H7 (cell line): ENCODE results near the gene SLC20A1. TPM values are rescaled to one million over a fixed set of nuclear protein-coding genes. Genes with fewer than 3 reads are reported as not detected.
"Not testable (repeated sequence)": the region's sequence is repeated elsewhere in the genome, so short reads cannot be mapped to it uniquely, and the experiment has no call there.

Source experiments
- DNase-seq: peaks from one replicate; pipeline ENCODE4 v3.0.0; 2012
- H3K27me3 ChIP-seq: 2 replicates; pipeline ENCODE4 v1.6.0; 2011; ENCODE audit warnings: mild to moderate bottlenecking, low read length; ENCODE audit not compliant: control insufficient read depth, insufficient read depth
- H3K36me3 ChIP-seq: replicated peaks from 2 replicates; pipeline ENCODE4 v1.5.1; 2011; ENCODE audit warnings: low read length; ENCODE audit not compliant: control insufficient read depth, insufficient read depth
- H3K4me3 ChIP-seq: 2 replicates; pipeline ENCODE4 v1.5.1; 2011; ENCODE audit warnings: low read depth, mild to moderate bottlenecking, control low read depth, low read length, moderate library complexity; ENCODE audit not compliant: insufficient read depth
- total RNA-seq: library from RNA; depleted of rRNA; stranded (reverse); fragments of >200 nt; shearing (Covaris generic); gene quantifications from 2 replicates; pipeline ENCODE4 v1.2.3, GENCODE V29; 2014

SLC20A1 gene
- total RNA-seq, 1 experiment from 2014 or later, result 34.3 TPM

- no peak overlapping the region for H3K4me3 ChIP-seq
- no peaks in the 10 kb centered on the region for H3K36me3 ChIP-seq
- no peaks in the 10 kb centered on the region for H3K27me3 ChIP-seq
- no peak for DNase-seq
These were observed 47.9 kb downstream of the SLC20A1 start for GRCh38 chr2:112693596-112693995.

- Histone ChIP-seq H3K36me3 (no peaks in the 10 kb centered on the region), H3K4me3 (no peak overlapping the region), H3K27me3 (no peaks in the 10 kb centered on the region)
- no peak for DNase-seq
These were observed 48.4 kb downstream of the SLC20A1 start for GRCh38 chr2:112694182-112694581.

GRCh38 chr2:112698834-112699515, 53.2 kb downstream of the SLC20A1 start:
- DNase-seq, result no peak
- Histone ChIP-seq H3K36me3 (no peaks in the 10 kb centered on the region), H3K4me3 (no peak overlapping the region), H3K27me3 (no peaks in the 10 kb centered on the region)

- H3K36me3 ChIP-seq, result no peaks in the 10 kb centered on the region
- no peak for DNase-seq
- no peaks in the 10 kb centered on the region for H3K27me3 ChIP-seq
- no peak overlapping the region for H3K4me3 ChIP-seq
These were observed 54.4 kb downstream of the SLC20A1 start for GRCh38 chr2:112699984-112700667.

GRCh38 chr2:112701052-112701451, 55.3 kb downstream of the SLC20A1 start:
- no peak overlapping the region for H3K4me3 ChIP-seq
- H3K36me3 ChIP-seq, result no peaks in the 10 kb centered on the region
- H3K27me3 ChIP-seq, result no peaks in the 10 kb centered on the region
- no peak for DNase-seq

- H3K4me3 ChIP-seq, result no peak overlapping the region
- no peak for DNase-seq
- no peaks in the 10 kb centered on the region for H3K27me3 ChIP-seq
- H3K36me3 ChIP-seq, result no peaks in the 10 kb centered on the region
These were observed 57.9 kb downstream of the SLC20A1 start for GRCh38 chr2:112703684-112704083.

- Histone ChIP-seq H3K36me3 (no peaks in the 10 kb centered on the region), H3K27me3 (no peaks in the 10 kb centered on the region), H3K4me3 (no peak overlapping the region)
- DNase-seq, result no peak
These were observed 59.8 kb downstream of the SLC20A1 start for GRCh38 chr2:112705575-112705974.

GRCh38 chr2:112706170-112706664, 60.5 kb downstream of the SLC20A1 start:
- no peaks in the 10 kb centered on the region for H3K36me3 ChIP-seq
- H3K27me3 ChIP-seq, result no peaks in the 10 kb centered on the region
- no peak for DNase-seq
- no peak overlapping the region for H3K4me3 ChIP-seq

- not testable (repeated sequence) for DNase-seq, H3K4me3 ChIP-seq, H3K36me3 ChIP-seq, H3K27me3 ChIP-seq
These were observed 61.2 kb downstream of the SLC20A1 start for GRCh38 chr2:112706947-112707346.

GRCh38 chr2:112708968-112709367, 63.2 kb downstream of the SLC20A1 start:
- H3K4me3 ChIP-seq, result no peak overlapping the region
- H3K36me3 ChIP-seq, result no peaks in the 10 kb centered on the region
- DNase-seq, result no peak
- no peaks in the 10 kb centered on the region for H3K27me3 ChIP-seq

- Histone ChIP-seq H3K4me3 (no peak overlapping the region), H3K36me3 (no peaks in the 10 kb centered on the region), H3K27me3 (no peaks in the 10 kb centered on the region)
- no peak for DNase-seq
These were observed 64.0 kb downstream of the SLC20A1 start for GRCh38 chr2:112709703-112710102.

- Histone ChIP-seq H3K36me3 (no peaks in the 10 kb centered on the region), H3K4me3 (no peak overlapping the region), H3K27me3 (no peaks in the 10 kb centered on the region)
- no peak for DNase-seq
These were observed 65.4 kb downstream of the SLC20A1 start for GRCh38 chr2:112710956-112711750.

GRCh38 chr2:112712465-112712864, 66.7 kb downstream of the SLC20A1 start:
- Histone ChIP-seq H3K4me3 (no peak overlapping the region), H3K36me3 (no peaks in the 10 kb centered on the region), H3K27me3 (no peaks in the 10 kb centered on the region)
- peak; percentile 10 for DNase-seq

- Histone ChIP-seq H3K27me3 (no peaks in the 10 kb centered on the region), H3K4me3 (no peak overlapping the region), H3K36me3 (no peaks in the 10 kb centered on the region)
- DNase-seq, result no peak
These were observed 67.3 kb downstream of the SLC20A1 start for GRCh38 chr2:112712903-112713584.
